Muscle layer of duodenum (tissue), 2 donors: Measurements from ENCODE around the gene HIP1.
"Not testable (repeated sequence)": the region's sequence is repeated elsewhere in the genome, so short reads cannot be mapped to it uniquely, and the experiment has no call there.

Experiments used
- H3K27ac ChIP-seq: one replicate; pipeline ENCODE4 v1.7.0; 2013; ENCODE audit warnings: mild to moderate bottlenecking, low read length
- H3K27me3 ChIP-seq: one replicate; pipeline ENCODE4 v1.7.0; 2013; ENCODE audit warnings: low read depth, mild to moderate bottlenecking, control low read depth, low read length
- H3K36me3 ChIP-seq, 2 donors: one replicate each; pipeline ENCODE4 v1.7.0; 2013; ENCODE audit warnings: low read length in 2 of 2, control low read depth in 1 of 2, mild to moderate bottlenecking in 1 of 2; ENCODE audit not compliant: insufficient read depth in 2 of 2, control insufficient read depth in 1 of 2
- H3K4me1 ChIP-seq, 2 donors: one replicate each; pipeline ENCODE4 v1.7.0; 2013; ENCODE audit warnings: low read length in 2 of 2, mild to moderate bottlenecking in 2 of 2, control low read depth in 1 of 2, moderate library complexity in 1 of 2; ENCODE audit not compliant: insufficient read depth in 2 of 2, control insufficient read depth in 1 of 2
- H3K4me3 ChIP-seq, 2 donors: one replicate each; pipeline ENCODE4 v1.7.0; 2013; ENCODE audit warnings: low read length in 2 of 2, low read depth in 1 of 2, mild to moderate bottlenecking in 1 of 2
- H3K9me3 ChIP-seq, 2 donors: one replicate each; pipeline ENCODE4 v1.7.0; 2013; ENCODE audit warnings: low read length in 2 of 2, control low read depth in 1 of 2, mild to moderate bottlenecking in 1 of 2; ENCODE audit not compliant: control insufficient read depth in 1 of 2
- donor health status: healthy.

Gene HIP1

GRCh38 chr7:75578081-75578480 is 160.7 kb downstream of the HIP1 start:
- Histone ChIP-seq H3K27me3 (no peaks in the 10 kb centered on the region), H3K27ac (no peak overlapping the region), H3K4me3 (no peak overlapping the region), H3K4me1 (no peaks in the 10 kb centered on the region), H3K9me3 (no peaks in the 10 kb centered on the region), H3K36me3 (peaks cover 14 to 42% of the 10 kb centered on the region in 2 donors)

GRCh38 chr7:75575488-75576121 is 163.1 kb downstream of the HIP1 start:
- Histone ChIP-seq H3K27me3 (no peaks in the 10 kb centered on the region), H3K36me3 (peaks cover 9 to 34% of the 10 kb centered on the region in 2 donors), H3K9me3 (no peaks in the 10 kb centered on the region), H3K27ac (no peak overlapping the region), H3K4me3 (no peak overlapping the region), H3K4me1 (no peaks in the 10 kb centered on the region)

GRCh38 chr7:75573477-75574019 is 165.2 kb downstream of the HIP1 start:
- Histone ChIP-seq H3K4me1 (no peaks in the 10 kb centered on the region), H3K4me3 (no peak overlapping the region), H3K36me3 (peaks cover 0 to 26% of the 10 kb centered on the region in 2 donors), H3K27me3 (no peaks in the 10 kb centered on the region), H3K9me3 (no peaks in the 10 kb centered on the region), H3K27ac (no peak overlapping the region)

GRCh38 chr7:75572814-75573213 is 165.9 kb downstream of the HIP1 start:
- H3K9me3 ChIP-seq, result no peaks in the 10 kb centered on the region
- H3K27me3 ChIP-seq, result no peaks in the 10 kb centered on the region
- no peaks in the 10 kb centered on the region for H3K4me1 ChIP-seq
- H3K27ac ChIP-seq, result no peak overlapping the region
- H3K4me3 ChIP-seq, result no peak overlapping the region
- peaks cover 0 to 27% of the 10 kb centered on the region in 2 donors for H3K36me3 ChIP-seq

- H3K36me3 ChIP-seq, result peaks cover 0 to 28% of the 10 kb centered on the region in 2 donors
- H3K27me3 ChIP-seq, result no peaks in the 10 kb centered on the region
- no peak overlapping the region for H3K4me3 ChIP-seq
- H3K4me1 ChIP-seq, result no peaks in the 10 kb centered on the region
- no peak overlapping the region for H3K27ac ChIP-seq
- H3K9me3 ChIP-seq, result no peaks in the 10 kb centered on the region
Measured at GRCh38 chr7:75572396-75572795, 166.3 kb downstream of the HIP1 start.

GRCh38 chr7:75571209-75571608 is 167.5 kb downstream of the HIP1 start:
- Histone ChIP-seq H3K36me3 (peaks cover 0 to 28% of the 10 kb centered on the region in 2 donors), H3K9me3 (no peaks in the 10 kb centered on the region), H3K27me3 (no peaks in the 10 kb centered on the region), H3K4me3 (no peak overlapping the region), H3K27ac (no peak overlapping the region), H3K4me1 (no peaks in the 10 kb centered on the region)

- peaks cover 0 to 32% of the 10 kb centered on the region in 2 donors for H3K36me3 ChIP-seq
- H3K4me1 ChIP-seq, H3K4me3 ChIP-seq, H3K27me3 ChIP-seq, H3K27ac ChIP-seq, H3K9me3 ChIP-seq: not testable (repeated sequence)
Measured at GRCh38 chr7:75569629-75570282, 169.0 kb downstream of the HIP1 start.

GRCh38 chr7:75567948-75568595 is 170.7 kb downstream of the HIP1 start:
- Histone ChIP-seq H3K27me3 (no peaks in the 10 kb centered on the region), H3K4me1 (no peaks in the 10 kb centered on the region), H3K4me3 (no peak overlapping the region), H3K36me3 (peaks cover 0 to 27% of the 10 kb centered on the region in 2 donors), H3K9me3 (no peaks in the 10 kb centered on the region), H3K27ac (no peak overlapping the region)

GRCh38 chr7:75565132-75565837 is 173.5 kb downstream of the HIP1 start:
- H3K36me3 ChIP-seq, result peaks cover 4 to 40% of the 10 kb centered on the region in 2 donors
- peak overlapping the region; percentile 28 for H3K27ac ChIP-seq

GRCh38 chr7:75563171-75563570 is 175.6 kb downstream of the HIP1 start:
- H3K4me1 ChIP-seq, result no peaks in the 10 kb centered on the region
- no peaks in the 10 kb centered on the region for H3K9me3 ChIP-seq
- H3K36me3 ChIP-seq, result peaks cover 4 to 50% of the 10 kb centered on the region in 2 donors
- no peaks in the 10 kb centered on the region for H3K27me3 ChIP-seq
- H3K27ac ChIP-seq, result no peak overlapping the region
- no peak overlapping the region for H3K4me3 ChIP-seq

More at GRCh38 chr7:75565132-75565837, 173.5 kb downstream of the HIP1 start:
- H3K4me1 ChIP-seq, result no peaks in the 10 kb centered on the region
- H3K27me3 ChIP-seq, result no peaks in the 10 kb centered on the region
- H3K9me3 ChIP-seq, result no peaks in the 10 kb centered on the region
- no peak overlapping the region for H3K4me3 ChIP-seq

- no peak overlapping the region for H3K4me3 ChIP-seq
- no peaks in the 10 kb centered on the region for H3K4me1 ChIP-seq
- H3K36me3 ChIP-seq, result peaks cover 21 to 68% of the 10 kb centered on the region in 2 donors
- no peak overlapping the region for H3K27ac ChIP-seq
- no peaks in the 10 kb centered on the region for H3K9me3 ChIP-seq
- H3K27me3 ChIP-seq, result no peaks in the 10 kb centered on the region
Measured at GRCh38 chr7:75559976-75560365, 178.8 kb downstream of the HIP1 start.
